HL-60 (cell line): ENCODE measurements around the gene ZSCAN1.

Source experiments
- DNase-seq, 2 experiments: peaks; one replicate each; pipeline ENCODE4 v3.0.0-alpha.2; 2010 to 2020; ENCODE audit warnings: low read depth in 1 of 2, low spot score in 1 of 2
- H3K27ac ChIP-seq: fragments of 250-450 bp; sonication (Bioruptor Pico); replicated peaks from 2 replicates; pipeline ENCODE4 v1.5.1; 2020; ENCODE audit warnings: mild to moderate bottlenecking, moderate library complexity
- H3K27me3 ChIP-seq: fragments of 250-450 bp; sonication (Bioruptor Pico); 2 replicates; pipeline ENCODE4 v1.5.1; 2021; ENCODE audit warnings: mild to moderate bottlenecking, moderate library complexity; ENCODE audit not compliant: insufficient read depth, poor library complexity, severe bottlenecking
- H3K4me3 ChIP-seq: replicated peaks from 2 replicates; pipeline ENCODE4 v1.5.1; 2011; ENCODE audit warnings: mild to moderate bottlenecking, control low read depth, low read length; ENCODE audit not compliant: insufficient read depth
- CTCF ChIP-seq: IDR thresholded peaks from one replicate; pipeline ENCODE4 v1.5.1; 2011; ENCODE audit warnings: low read length, control low read depth, inconsistent platforms; ENCODE audit not compliant: insufficient read depth
- GABPA ChIP-seq: IDR thresholded peaks from 2 replicates; pipeline ENCODE4 v1.6.1; 2012; ENCODE audit warnings: low read depth
- POLR2AphosphoS5 ChIP-seq: IDR thresholded peaks from 2 replicates; pipeline ENCODE4 v1.6.1; 2012; ENCODE audit warnings: low read depth
- REST ChIP-seq: IDR thresholded peaks from 2 replicates; pipeline ENCODE4 v1.6.1; 2012; ENCODE audit warnings: low read depth; ENCODE audit not compliant: insufficient replicate concordance
- SPI1 ChIP-seq: IDR thresholded peaks from 2 replicates; pipeline ENCODE4 v1.6.1; 2012; ENCODE audit warnings: low read depth, mild to moderate bottlenecking, borderline replicate concordance
- long read RNA-seq: library from polyadenylated mRNA; unstranded; transcript quantifications from one replicate; pipeline ENCODE4 v2.0.0, GENCODE V29; 2020

Gene ZSCAN1
- long read RNA-seq = 0 reads

GRCh38 chr19:58033741-58034476 is at the start of gene ZSCAN1:
TSS of gene ZSCAN1 (plus strand) at chr19:58034025. CDS start at chr19:58037837, 3,812 bp downstream.
- Histone ChIP-seq H3K27ac (no peak within 1 kb of the TSS), H3K27me3 (no peaks in the 10 kb centered on the region), H3K4me3 (no peak within 1 kb of the TSS)
- no peak for DNase-seq
- TF ChIP-seq CTCF = no peak
- no peak for TF ChIP-seq SPI1
- no peak for TF ChIP-seq REST
- no peak for TF ChIP-seq POLR2AphosphoS5
- TF ChIP-seq GABPA = no peak

- Histone ChIP-seq H3K4me3 (no peak overlapping the region), H3K27ac (no peak overlapping the region), H3K27me3 (no peaks in the 10 kb centered on the region)
- no peak for TF ChIP-seq POLR2AphosphoS5
- no peak for TF ChIP-seq CTCF
- TF ChIP-seq REST = no peak
- TF ChIP-seq SPI1 = no peak
- TF ChIP-seq GABPA = no peak
- DNase-seq = no peak
Observed at GRCh38 chr19:57992841-57993240, 41.0 kb upstream of the ZSCAN1 start.

- no peak for DNase-seq
- no peaks in the 10 kb centered on the region for H3K27me3 ChIP-seq
- TF ChIP-seq GABPA = no peak
- TF ChIP-seq CTCF = no peak
- no peak for TF ChIP-seq POLR2AphosphoS5
- TF ChIP-seq SPI1 = no peak
- no peak for TF ChIP-seq REST
- H3K27ac ChIP-seq = no peak overlapping the region
- no peak overlapping the region for H3K4me3 ChIP-seq
Observed at GRCh38 chr19:58000677-58001076, 33.1 kb upstream of the ZSCAN1 start.
